Measurements from ENCODE around the gene CES5A. TPM values are rescaled to one million over a fixed set of nuclear protein-coding genes. Genes with fewer than 3 reads are reported as not detected.
"Not testable (repeated sequence)": the region's sequence is repeated elsewhere in the genome, so short reads cannot be mapped to it uniquely, and the experiment has no call there.

Gene CES5A
- total RNA-seq, 1 donor from 2014 or later = not detected

DNA sequence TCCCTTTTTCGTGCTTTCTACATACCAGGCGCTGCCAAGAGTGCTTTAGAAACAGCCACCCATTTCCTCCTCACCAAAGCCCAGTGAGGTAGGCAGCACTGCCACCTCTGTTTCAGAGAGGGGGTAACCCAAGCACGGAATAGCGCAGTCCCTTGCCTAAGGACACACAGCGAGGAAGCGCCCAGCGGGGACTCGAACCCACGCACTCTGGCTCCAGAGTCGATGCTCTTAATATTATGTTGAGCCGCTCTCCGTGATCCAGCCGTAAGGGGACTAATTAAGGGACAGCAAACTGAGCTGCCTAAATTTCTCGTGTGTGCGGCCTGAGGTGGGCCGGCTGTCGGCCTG is 42.8 kb downstream of the CES5A start:
- no peak for DNase-seq (ENCODE audit: low spot score)

DNA sequence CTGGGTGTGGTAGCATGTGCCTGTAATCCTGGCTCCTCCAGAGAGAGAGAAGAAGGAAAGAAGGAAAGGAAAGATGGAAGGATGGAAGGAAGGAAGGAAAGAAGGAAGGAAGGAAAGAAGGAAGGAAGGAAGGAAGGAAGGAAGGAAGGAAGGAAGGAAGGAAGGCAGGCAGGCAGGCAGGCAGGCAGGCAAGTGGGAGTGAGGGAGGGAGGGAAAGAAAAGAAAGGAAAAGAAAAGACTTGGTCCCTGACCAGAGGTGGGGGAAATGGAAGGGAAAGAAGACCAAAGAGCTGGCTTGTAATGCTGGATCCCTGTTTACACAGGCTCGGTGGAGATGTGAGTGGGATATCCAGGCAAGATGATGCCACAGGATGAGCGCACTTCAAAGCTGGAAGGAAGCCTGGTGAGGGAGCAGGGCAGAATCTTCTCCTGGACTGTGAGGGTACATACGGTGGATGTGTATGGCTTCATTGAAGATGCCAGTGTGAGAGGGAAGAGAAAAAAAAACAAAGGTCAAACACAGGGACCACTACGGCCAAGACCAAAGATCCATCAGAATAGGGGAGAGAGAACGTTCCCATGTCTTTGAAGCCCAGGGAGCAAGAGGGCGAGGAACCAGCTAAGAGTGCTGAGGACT is 44.4 kb downstream of the CES5A start:
- no peak for DNase-seq (ENCODE audit: low spot score)

DNA sequence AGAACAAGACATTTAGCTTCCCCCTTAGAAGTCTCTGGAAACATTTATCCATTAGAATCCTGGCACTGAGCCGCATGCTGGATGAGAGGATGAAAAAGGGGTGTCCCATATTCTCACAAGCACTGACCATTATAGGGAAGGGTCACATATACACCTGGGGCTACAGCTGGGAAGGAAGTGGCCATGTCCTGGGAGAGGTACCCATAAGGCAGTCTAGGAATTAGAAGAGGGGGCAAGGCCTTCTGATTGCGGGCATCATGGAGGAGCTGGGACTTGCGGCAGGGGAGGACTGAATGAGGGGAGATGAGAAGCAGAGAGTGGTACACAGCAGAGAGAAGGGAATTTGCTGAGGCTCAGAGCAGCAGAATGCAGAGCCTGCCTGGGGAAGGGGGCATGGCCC is 45.9 kb downstream of the CES5A start:
- not testable (repeated sequence) for DNase-seq (ENCODE audit: low spot score)

DNA sequence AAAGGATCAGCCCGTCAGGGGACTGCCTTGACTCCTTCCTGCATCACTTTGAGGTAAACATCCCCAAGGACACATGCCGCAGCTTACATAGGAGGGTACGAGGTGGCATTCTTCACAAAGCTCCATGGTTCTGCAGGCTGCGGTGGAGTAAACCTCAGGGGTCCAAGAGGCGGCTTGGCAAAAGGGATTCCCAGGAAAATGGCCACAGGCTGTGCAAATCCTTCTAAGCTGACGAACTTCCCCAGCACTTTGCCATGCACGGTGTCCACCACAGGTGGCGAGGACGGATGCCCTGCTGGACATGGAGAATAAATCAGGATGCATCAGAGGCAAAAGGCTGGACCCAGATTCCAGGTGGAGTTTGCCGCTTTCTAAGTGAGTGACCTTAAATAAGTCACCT is 46.5 kb downstream of the CES5A start:
- DNase-seq (ENCODE audit: low spot score) = no peak

DNA sequence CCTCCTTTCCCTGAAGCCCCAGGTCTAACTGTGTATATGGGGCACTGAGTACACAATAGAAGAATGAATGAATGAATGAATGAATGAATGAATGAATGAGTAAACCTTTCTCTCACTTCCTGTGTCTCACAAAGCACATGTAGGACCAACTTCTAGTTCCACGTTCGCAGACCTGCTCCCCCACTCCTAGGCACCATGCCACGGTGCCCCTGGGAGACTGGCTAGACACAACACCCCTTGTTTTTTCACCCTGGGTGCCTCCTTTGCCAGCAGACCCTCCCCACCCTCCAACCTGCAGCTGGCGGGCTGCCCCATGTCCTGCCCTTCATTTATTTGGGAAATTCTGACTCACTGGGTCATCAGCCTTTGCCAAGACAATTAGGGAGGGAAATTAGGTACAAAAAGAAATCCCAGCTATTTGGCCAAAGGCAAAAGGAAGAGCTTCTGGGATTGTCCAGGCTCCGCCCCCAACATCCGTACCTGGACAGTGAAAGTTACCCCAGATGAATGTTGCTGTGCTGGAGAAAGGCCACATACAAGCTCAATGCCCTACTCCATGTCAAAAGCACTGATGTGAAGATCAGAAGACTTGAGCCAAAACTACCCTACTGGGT is 50.0 kb downstream of the CES5A start:
- no peak for DNase-seq (ENCODE audit: low spot score)

DNA sequence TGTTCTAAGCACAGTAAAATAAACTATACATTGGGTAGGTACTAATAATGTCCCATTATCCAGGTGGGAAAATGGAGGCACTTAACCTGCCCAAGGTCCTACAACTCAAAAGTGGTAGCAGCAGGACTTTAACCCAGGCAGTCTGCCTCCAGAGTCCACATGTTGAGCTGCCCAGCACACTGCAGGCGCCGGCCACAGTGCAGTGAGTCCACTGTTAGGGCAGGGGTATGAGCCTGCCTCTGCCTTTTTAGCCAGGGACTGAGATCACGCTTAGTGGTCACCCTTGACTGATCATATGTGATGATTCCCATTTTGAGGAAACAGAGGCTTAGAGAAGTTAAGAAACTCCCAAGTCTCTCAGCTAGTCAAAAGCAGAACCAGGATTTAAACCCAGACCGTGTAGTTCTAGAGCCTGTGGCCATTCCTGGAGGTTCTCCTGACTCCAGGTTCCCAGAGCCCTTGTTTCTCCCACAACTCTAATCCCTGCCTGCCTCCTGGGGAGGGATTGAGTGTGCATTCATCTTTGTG is 50.6 kb downstream of the CES5A start:
- no peak for DNase-seq (ENCODE audit: low spot score)

DNA sequence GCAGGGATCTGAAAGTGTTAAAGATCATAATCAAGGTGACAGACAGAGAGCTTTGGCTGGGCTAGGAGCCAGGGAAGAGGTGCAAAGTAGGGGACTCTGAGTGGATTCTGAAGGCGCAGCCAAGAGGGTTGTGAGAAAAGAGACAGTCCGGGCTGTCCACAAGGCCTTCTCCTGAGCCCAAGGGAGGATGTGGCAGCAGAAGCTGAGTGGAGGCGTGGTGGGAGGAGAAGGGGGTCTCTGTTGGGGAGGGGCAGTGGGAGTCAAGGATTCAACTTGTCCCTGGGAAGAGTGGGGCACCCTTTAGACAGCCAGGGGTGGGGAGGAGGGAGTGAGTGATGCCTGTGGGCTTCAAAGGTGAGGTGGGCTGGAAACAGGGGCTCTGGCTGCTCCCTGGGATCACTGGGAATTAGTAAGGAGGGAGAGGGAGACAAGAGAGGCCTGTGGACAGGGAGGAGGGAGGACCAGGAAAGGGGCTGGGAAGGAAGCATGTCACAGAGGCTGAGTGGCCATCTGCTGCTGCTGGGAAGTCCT is 52.8 kb downstream of the CES5A start:
- DNase-seq (ENCODE audit: low spot score) = no peak

DNA sequence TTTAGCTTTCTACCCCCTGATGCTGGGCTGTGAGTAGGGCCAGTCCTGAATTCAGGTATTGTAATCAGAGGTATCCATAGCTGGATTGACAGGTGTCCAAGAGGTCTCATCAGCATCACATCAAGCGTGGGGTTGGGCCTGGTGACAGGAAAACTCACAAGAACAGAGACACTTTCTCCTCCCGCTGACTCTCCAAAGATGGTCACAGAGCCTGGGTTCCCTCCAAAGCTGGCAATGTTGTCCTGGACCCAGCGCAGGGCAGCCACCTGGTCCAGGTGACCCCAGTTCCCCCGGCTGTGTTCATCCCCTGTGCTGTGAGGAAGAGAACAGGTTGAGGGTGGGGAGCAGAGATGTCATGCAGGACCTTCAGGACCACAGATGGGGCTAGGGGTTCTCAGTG is 54.0 kb downstream of the CES5A start:
- no peak for DNase-seq (ENCODE audit: low spot score)

DNA sequence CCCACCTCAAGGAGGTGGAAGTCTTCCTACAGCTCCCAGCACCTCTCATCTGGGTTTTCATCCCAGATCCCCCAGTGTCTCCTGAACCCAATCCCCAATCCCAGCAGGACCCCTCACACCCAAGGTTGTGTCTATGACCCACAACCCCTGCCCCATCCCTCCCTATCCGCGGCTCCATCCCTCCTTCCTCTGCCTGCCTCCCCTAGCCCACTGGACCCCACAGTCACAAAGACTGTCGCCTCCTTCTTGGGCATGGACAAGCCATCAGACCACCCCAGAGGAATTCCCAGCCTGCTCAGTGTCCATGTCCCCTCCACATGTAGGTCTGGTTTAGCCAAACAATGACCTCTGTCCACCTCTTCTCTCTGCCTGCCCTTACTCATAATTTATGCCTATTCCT is 54.6 kb downstream of the CES5A start:
- no peak for DNase-seq (ENCODE audit: low spot score)

DNA sequence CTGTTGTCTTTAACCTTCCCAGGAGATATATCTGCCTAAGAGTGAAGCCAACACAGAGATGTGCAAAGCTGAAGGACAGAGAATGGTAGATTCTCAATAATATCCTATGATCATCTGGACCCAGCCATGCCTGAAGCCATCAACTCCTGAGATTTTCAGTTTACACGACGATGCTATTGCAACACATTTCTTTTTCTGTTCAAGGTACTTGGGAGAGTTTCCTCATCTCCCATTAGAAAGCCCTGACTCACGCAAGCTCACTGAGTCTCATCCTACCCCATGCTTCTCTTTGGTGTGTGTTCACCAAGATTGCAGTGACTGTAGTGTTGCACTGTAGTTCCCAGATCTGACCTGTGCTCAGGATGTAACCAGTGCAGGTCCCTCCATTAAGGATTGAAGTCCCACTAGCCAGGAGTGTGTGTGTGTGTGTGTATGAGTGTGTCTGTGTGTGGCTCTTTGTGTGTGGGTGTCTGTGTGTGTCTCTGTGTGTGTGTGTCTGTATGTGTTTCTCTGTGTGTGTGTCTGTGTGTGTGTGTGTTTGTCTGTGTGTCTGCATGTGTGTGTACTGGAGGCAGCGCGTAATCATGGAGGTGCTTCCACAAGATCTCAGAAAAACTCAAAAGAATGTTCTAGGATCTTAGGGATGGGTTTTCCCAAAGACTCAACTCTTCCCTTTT is 57.8 kb downstream of the CES5A start:
- DNase-seq (ENCODE audit: low spot score) = no peak

DNA sequence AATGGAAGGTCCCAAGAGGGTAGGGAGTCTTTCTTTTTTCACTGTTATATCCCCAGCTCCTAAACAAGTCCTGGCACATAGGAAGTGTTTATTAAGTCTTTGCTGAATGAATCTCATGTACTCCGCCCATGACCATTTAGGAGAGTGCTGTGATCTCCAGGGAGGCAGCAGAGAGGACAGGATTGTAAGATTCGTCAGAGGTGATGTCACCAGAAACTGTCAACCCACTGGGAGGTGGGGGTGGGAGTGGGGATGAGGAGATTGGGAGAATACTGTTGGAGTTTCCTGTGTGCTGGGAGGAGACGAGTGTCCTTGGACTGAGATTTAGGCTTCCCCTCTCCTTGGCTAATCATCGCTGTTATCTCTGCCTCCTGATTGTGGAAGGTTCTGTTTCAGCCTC is 59.0 kb downstream of the CES5A start:
- DNase-seq (ENCODE audit: low spot score) = not testable (repeated sequence)

DNA sequence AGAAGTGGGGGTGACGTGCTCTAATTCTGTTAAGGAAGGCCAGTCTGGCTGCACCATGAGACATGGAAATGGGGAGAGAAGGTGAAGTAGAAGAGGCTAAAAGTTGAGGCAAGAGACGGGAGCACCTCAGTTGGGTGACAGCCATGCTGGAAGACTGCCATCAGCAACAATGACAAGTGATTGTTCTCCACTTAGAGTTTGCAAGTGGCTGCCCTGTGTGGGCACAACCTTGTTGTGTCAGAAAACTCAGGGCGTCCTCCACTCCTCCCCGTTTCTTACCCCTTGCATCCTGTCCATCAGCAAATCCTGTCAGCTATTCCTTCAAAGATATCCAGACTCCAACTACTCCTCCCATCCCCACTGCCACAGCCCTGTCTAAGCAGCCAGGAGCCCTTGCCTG is 59.9 kb downstream of the CES5A start:
- peak; percentile 87 for DNase-seq (ENCODE audit: low spot score)

DNA sequence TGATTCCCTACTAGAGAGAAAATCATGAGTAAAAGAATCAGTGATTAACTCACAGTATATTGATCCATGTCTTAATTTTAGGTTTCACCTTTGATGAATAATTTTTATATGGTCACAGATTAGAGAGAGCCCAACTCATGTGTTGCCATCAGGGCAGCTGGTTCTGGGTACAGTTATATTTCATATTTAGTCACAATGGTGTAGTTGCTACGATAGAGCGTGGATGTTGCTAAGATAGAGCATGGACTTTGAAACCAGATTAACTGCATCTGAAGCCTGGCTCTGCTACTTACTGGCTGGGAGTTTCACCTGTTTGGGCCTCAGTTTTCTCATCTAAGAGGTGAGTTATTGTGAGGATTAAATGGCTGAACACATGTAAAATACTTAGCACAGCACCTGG is 61.0 kb downstream of the CES5A start:
- not testable (repeated sequence) for DNase-seq (ENCODE audit: low spot score)

DNA sequence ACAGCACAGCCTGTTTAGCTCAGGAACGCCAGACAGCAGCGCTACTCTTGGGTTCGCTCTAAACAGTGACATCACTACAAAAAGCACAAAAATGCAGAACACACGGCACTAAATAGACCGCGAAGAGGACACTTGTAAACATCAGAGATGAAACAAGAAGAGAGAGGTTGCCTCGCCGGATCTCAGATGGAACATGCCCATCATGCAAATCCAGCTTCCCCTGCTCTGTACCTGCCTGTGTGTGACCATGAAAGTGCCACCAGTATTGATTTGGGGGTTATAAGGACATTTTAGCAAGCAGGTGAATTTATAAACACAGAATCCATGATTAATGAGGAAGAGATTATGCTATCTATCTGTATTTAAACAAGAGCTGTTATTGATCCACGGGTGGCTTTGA is 61.4 kb downstream of the CES5A start:
- peak; percentile 75 for DNase-seq (ENCODE audit: low spot score)

DNA sequence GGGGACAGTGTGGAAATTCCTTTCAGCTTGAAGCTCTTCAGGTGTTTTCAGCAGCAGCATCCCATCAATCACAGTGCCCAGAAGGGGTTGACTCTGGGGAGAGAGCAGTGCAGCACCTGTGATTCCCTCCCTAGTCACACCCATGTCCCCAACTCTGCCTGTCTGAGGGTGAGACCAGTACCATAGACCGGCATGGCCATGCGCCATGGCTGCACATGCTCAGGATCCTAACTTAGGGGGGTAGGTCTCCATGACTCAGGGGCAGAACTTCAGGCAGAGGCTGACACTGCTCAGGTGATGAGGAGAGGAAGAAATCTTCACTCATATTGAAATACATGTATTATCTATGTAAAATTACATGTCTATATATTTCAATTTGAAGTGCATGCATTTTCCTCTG is 62.2 kb downstream of the CES5A start:
- DNase-seq (ENCODE audit: low spot score) = peak; percentile 53

DNA sequence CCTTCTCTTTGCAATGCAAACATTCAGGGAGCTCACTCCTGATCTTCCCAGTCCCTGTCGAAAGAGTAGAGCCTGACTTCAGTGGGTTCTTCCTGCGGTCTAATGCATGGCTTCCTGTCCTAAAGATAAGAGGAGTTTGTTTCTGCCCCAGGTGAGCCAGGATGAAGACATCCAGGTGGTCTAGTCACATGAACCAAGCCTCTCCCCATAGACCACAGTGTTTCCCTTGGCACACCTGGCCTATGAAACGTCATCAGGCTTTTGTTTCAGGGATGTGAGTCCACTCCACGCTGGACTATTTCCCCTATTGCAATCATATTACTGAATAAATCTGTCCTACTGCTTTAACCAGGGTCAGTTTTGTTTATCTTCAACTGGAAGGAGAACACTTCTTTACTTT is 63.4 kb downstream of the CES5A start:
- DNase-seq (ENCODE audit: low spot score) = no peak

DNA sequence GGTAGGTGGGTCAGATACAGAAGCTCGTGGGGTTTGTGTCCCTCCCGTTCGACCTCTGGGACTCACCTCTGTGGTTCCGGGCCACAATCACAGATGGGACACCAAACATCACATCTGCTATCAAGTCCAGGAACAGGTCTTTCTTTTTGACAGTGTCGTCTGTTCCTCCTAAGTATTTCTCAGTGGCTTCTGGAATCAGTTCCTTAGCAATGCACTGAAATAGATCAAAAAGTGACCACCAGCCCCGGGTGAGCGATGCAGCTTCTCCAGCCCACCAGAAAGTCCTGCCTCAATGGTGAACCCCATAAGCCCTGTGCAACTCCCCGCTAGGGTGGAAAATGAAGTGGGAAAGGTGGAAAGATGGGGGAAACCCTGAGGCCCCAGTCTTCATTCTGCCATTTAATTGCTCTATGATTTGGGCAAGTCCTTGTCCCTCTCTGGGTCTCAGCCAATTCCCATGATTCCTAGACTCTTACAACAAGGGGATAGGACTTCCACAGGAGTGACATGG is 64.7 kb downstream of the CES5A start:
- DNase-seq (ENCODE audit: low spot score) = no peak

DNA sequence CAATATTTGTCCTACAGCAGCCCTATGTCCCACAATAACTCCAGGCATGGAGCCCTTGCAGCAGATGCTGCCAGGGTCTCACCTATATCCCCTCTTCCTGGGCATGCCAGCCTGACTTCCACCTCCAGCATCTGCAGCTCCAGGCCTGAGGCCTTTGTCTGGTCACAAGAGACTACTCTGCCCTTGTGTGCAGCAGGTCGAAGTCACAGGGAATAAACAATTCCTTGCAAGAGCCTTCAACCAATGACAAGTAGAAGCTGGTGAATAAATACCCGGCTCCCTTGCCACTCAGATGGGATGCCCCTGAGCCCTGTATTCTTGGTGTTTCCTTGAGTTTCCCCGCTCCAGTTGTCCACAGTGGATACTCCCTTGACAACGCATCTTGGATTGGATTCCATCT is 65.3 kb downstream of the CES5A start:
- DNase-seq (ENCODE audit: low spot score) = peak; percentile 85

DNA sequence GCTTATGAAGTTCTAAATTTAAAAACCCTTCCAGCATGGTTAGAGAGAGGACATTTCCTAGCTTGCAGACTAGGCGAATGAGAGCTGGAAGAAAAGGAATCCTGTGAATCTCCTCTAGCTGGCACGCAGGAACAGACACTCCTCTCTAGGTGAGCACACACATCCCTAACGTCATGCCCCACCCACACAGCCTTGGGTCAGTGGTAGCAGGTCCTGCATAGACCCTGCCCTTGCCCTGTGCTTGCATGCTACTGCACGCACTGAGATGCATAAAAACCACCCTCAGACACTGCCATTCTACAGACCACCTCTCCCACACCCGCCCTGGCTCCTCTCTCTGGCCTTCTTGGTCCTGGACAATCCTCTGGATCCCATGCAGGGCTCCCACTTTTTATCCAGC is 65.8 kb downstream of the CES5A start:
- DNase-seq (ENCODE audit: low spot score) = no peak

DNA sequence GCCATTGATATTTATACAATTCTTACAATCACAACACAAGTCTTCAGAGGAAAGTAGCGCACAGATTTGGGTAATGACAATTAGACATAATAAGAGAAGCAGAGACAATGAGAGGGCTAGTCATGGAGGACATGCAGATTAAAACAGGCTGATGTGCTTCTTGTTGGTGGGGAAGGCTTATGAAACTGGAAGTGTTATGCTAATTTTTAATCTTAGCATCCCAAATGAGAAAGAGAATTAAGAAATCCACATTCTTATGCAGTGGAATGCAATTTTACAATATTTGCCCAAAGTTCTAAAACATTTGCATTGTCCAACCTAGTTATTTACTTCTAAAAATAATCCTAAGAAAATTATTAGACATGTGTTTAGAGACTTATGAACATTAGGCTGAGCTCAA is 66.9 kb downstream of the CES5A start:
- not testable (repeated sequence) for DNase-seq (ENCODE audit: low spot score)

DNA sequence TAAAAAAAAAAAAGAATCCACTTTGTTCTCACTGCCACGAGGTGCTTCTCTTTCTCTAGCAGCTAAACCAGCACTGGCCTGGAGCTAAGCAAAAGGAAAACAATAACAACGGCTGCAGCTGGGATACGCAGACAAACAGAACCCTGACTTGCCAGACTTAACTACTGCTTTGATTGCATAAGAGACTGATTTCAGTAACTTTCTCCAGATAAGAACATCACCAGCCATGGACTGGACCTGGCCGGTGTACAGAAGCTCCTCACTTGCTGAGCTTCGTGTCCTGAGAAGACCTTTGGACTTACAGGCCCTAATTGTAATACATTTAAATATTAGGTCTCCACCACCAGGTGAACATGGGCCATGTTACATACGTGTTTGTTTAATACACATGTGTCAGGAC is 70.1 kb downstream of the CES5A start:
- DNase-seq (ENCODE audit: low spot score) = not testable (repeated sequence)

DNA sequence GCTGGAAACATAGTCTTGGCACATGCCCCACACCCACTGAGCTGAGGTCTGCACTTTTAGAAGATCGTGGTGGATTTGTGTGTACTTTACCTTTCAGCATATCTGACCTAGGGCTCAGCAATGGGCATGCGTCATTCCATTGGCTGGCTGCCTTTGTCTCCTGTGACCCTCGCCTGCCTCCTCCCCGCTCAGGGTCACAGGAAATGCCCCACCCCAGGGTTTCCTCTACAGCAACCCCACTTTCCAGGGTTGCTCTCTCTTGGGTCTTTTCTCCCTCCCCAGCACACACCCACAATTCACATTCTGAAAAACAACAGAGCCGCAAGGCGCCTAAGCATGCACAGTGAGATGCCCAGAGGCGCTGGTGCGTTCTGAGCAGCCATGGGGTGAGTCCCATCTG is 71.5 kb downstream of the CES5A start:
- not testable (repeated sequence) for DNase-seq (ENCODE audit: low spot score)

Data from mesenteric fat pad (tissue), 1 donor.